Muscle layer of colon (tissue), 2 donors: ENCODE results near the gene MUCL3.
"Not testable (repeated sequence)": the region's sequence is repeated elsewhere in the genome, so short reads cannot be mapped to it uniquely, and the experiment has no call there.

ENCODE experiments used
- H3K27ac ChIP-seq: one replicate; pipeline ENCODE4 v1.7.0; 2013; ENCODE audit warnings: low read depth, mild to moderate bottlenecking, low read length, moderate library complexity
- H3K27me3 ChIP-seq, 2 donors: one replicate each; pipeline ENCODE4 v1.7.0; 2013; ENCODE audit warnings: low read length in 2 of 2, mild to moderate bottlenecking in 2 of 2; ENCODE audit not compliant: insufficient read depth in 2 of 2, control insufficient read depth in 1 of 2
- H3K36me3 ChIP-seq: one replicate; pipeline ENCODE4 v1.7.0; 2013; ENCODE audit warnings: mild to moderate bottlenecking, low read length; ENCODE audit not compliant: insufficient read depth
- H3K4me1 ChIP-seq: one replicate; pipeline ENCODE4 v1.7.0; 2013; ENCODE audit warnings: mild to moderate bottlenecking, low read length; ENCODE audit not compliant: insufficient read depth
- H3K4me3 ChIP-seq, 2 donors: one replicate each; pipeline ENCODE4 v1.7.0; 2013; ENCODE audit warnings: low read length in 2 of 2, low read depth in 1 of 2, mild to moderate bottlenecking in 1 of 2, moderate library complexity in 1 of 2
- H3K9ac ChIP-seq: one replicate; pipeline ENCODE4 v1.7.0; 2013; ENCODE audit warnings: low read length
- H3K9me3 ChIP-seq: one replicate; pipeline ENCODE4 v1.7.0; 2013; ENCODE audit warnings: mild to moderate bottlenecking, low read length
- donor health status: abdominal sarcoma.
- donor health status: Adenocarcinoma of cecum.

MUCL3 gene

GRCh38 chr6:30966154-30966553 lies 25.4 kb downstream of the MUCL3 start:
- no peak overlapping the region for H3K4me3 ChIP-seq
- H3K9me3 ChIP-seq: no peaks in the 10 kb centered on the region
- H3K9ac ChIP-seq: no peak overlapping the region
- H3K27me3 ChIP-seq: no peaks in the 10 kb centered on the region
- no peak overlapping the region for H3K27ac ChIP-seq
- no peaks in the 10 kb centered on the region for H3K36me3 ChIP-seq
- no peaks in the 10 kb centered on the region for H3K4me1 ChIP-seq

- H3K27me3 ChIP-seq, H3K27ac ChIP-seq, H3K36me3 ChIP-seq, H3K4me3 ChIP-seq, H3K9ac ChIP-seq, H3K4me1 ChIP-seq, H3K9me3 ChIP-seq: not testable (repeated sequence)
Measured at GRCh38 chr6:30969171-30969570, 28.4 kb downstream of the MUCL3 start.

- H3K27me3 ChIP-seq: no peaks in the 10 kb centered on the region
- H3K9me3 ChIP-seq: no peaks in the 10 kb centered on the region
- no peak overlapping the region for H3K27ac ChIP-seq
- no peaks in the 10 kb centered on the region for H3K36me3 ChIP-seq
- no peak overlapping the region for H3K4me3 ChIP-seq
- no peaks in the 10 kb centered on the region for H3K4me1 ChIP-seq
- H3K9ac ChIP-seq: no peak overlapping the region
Measured at GRCh38 chr6:30970946-30971345, 30.2 kb downstream of the MUCL3 start.

- H3K4me1 ChIP-seq: no peaks in the 10 kb centered on the region
- no peaks in the 10 kb centered on the region for H3K9me3 ChIP-seq
- H3K9ac ChIP-seq: no peak overlapping the region
- no peak overlapping the region for H3K27ac ChIP-seq
- H3K36me3 ChIP-seq: no peaks in the 10 kb centered on the region
- H3K4me3 ChIP-seq: no peak overlapping the region
- H3K27me3 ChIP-seq: no peaks in the 10 kb centered on the region
Measured at GRCh38 chr6:30972816-30973215, 32.0 kb downstream of the MUCL3 start.

GRCh38 chr6:30974490-30975252 lies 33.9 kb downstream of the MUCL3 start:
- H3K36me3 ChIP-seq: no peaks in the 10 kb centered on the region
- H3K4me3 ChIP-seq: no peak overlapping the region
- H3K9ac ChIP-seq: no peak overlapping the region
- H3K4me1 ChIP-seq: no peaks in the 10 kb centered on the region
- H3K9me3 ChIP-seq: no peaks in the 10 kb centered on the region
- H3K27me3 ChIP-seq: no peaks in the 10 kb centered on the region
- H3K27ac ChIP-seq: no peak overlapping the region

GRCh38 chr6:30979141-30979540 lies 38.4 kb downstream of the MUCL3 start:
- H3K4me3 ChIP-seq: no peak overlapping the region
- no peaks in the 10 kb centered on the region for H3K36me3 ChIP-seq
- H3K9me3 ChIP-seq: no peaks in the 10 kb centered on the region
- no peak overlapping the region for H3K9ac ChIP-seq
- no peaks in the 10 kb centered on the region for H3K27me3 ChIP-seq
- no peak overlapping the region for H3K27ac ChIP-seq
- H3K4me1 ChIP-seq: peaks cover 4% of the 10 kb centered on the region

GRCh38 chr6:30979690-30980089 lies 38.9 kb downstream of the MUCL3 start:
- no peaks in the 10 kb centered on the region for H3K9me3 ChIP-seq

GRCh38 chr6:30981942-30982772 lies 41.4 kb downstream of the MUCL3 start:
- no peak overlapping the region for H3K27ac ChIP-seq
- H3K4me3 ChIP-seq: no peak overlapping the region
- no peak overlapping the region for H3K9ac ChIP-seq
- H3K9me3 ChIP-seq: no peaks in the 10 kb centered on the region
- no peaks in the 10 kb centered on the region for H3K36me3 ChIP-seq
- peaks cover 4% of the 10 kb centered on the region for H3K4me1 ChIP-seq
- H3K27me3 ChIP-seq: no peaks in the 10 kb centered on the region

More at GRCh38 chr6:30979690-30980089, 38.9 kb downstream of the MUCL3 start:
- no peak overlapping the region for H3K4me3 ChIP-seq
- H3K27me3 ChIP-seq: no peaks in the 10 kb centered on the region
- no peak overlapping the region for H3K9ac ChIP-seq
- no peak overlapping the region for H3K27ac ChIP-seq
- H3K4me1 ChIP-seq: peaks cover 4% of the 10 kb centered on the region
- no peaks in the 10 kb centered on the region for H3K36me3 ChIP-seq

GRCh38 chr6:30983439-30983838 lies 42.7 kb downstream of the MUCL3 start, which contains the start of gene MUC21:
Gene MUC21 (plus strand): TSS chr6:30983718. CDS start chr6:30983959, 241 bp downstream.
- Histone ChIP-seq H3K36me3 (no peaks in the 10 kb centered on the region), H3K4me3 (no peak within 1 kb of the TSS), H3K27me3 (no peaks in the 10 kb centered on the region), H3K9me3 (no peaks in the 10 kb centered on the region), H3K4me1 (peaks cover 4% of the 10 kb centered on the region), H3K9ac (no peak within 1 kb of the TSS), H3K27ac (no peak within 1 kb of the TSS)

GRCh38 chr6:30985490-30985889 lies 44.7 kb downstream of the MUCL3 start:
- no peaks in the 10 kb centered on the region for H3K27me3 ChIP-seq
- no peak overlapping the region for H3K4me3 ChIP-seq
- H3K9me3 ChIP-seq: no peaks in the 10 kb centered on the region
- H3K36me3 ChIP-seq: no peaks in the 10 kb centered on the region
- H3K4me1 ChIP-seq: peaks cover 4% of the 10 kb centered on the region
- H3K9ac ChIP-seq: no peak overlapping the region
- H3K27ac ChIP-seq: no peak overlapping the region

- Histone ChIP-seq H3K4me1 (peaks cover 4% of the 10 kb centered on the region), H3K27ac (no peak overlapping the region), H3K27me3 (no peaks in the 10 kb centered on the region), H3K9ac (no peak overlapping the region), H3K9me3 (no peaks in the 10 kb centered on the region), H3K4me3 (no peak overlapping the region), H3K36me3 (no peaks in the 10 kb centered on the region)
Measured at GRCh38 chr6:30987304-30987703, 46.5 kb downstream of the MUCL3 start.
